ENCODE measurements around the gene ADGRG6. TPM values are rescaled to one million over a fixed set of nuclear protein-coding genes. Genes with fewer than 3 reads are reported as not detected.
"Not testable (repeated sequence)": the region's sequence is repeated elsewhere in the genome, so short reads cannot be mapped to it uniquely, and the experiment has no call there.

ADGRG6 gene
- total RNA-seq, 4 donors from 2014 or later = 22.3 to 56.5 (median 26.0) TPM

GRCh38 chr6:142448091-142448729 is 146.4 kb downstream of the ADGRG6 start:
- Histone ChIP-seq H3K9me3 (no peaks in the 10 kb centered on the region), H3K27me3 (no peaks in the 10 kb centered on the region), H3K4me1 (no peaks in the 10 kb centered on the region), H3K36me3 (peaks cover 0 to 22% (median 0%) of the 10 kb centered on the region in 3 donors), H3K27ac (no peak overlapping the region), H3K4me3 (no peak overlapping the region)
- WGBS, 2 donors = 85 to 94% methylated on average over 4 of the region's 4 CpGs
- no peak for DNase-seq
- TF ChIP-seq CTCF (IDR thresholded peaks at IDR 0.05) = no peak
- TF ChIP-seq POLR2A (IDR thresholded peaks at IDR 0.05) = no peak
- intact Hi-C loops (cut with DNase I) = no loop called here

GRCh38 chr6:142450856-142451255 is 149.0 kb downstream of the ADGRG6 start:
- intact Hi-C loops (cut with DNase I); H3K27me3 ChIP-seq; H3K4me1 ChIP-seq; H3K9me3 ChIP-seq; H3K27ac ChIP-seq; H3K4me3 ChIP-seq; DNase-seq: not testable (repeated sequence)
- 91 to 95% methylated on average over 4 to 5 of the region's 5 CpGs for WGBS, 2 donors
- H3K36me3 ChIP-seq = peaks cover 0 to 13% (median 0%) of the 10 kb centered on the region in 3 donors

- Histone ChIP-seq H3K9me3 (no peaks in the 10 kb centered on the region), H3K27me3 (no peaks in the 10 kb centered on the region), H3K4me3 (no peak overlapping the region), H3K4me1 (no peaks in the 10 kb centered on the region), H3K27ac (no peak overlapping the region), H3K36me3 (peaks cover 0 to 13% (median 0%) of the 10 kb centered on the region in 3 donors)
- intact Hi-C loops (cut with DNase I) = no loop called here
- no peak for DNase-seq
- TF ChIP-seq POLR2A (IDR thresholded peaks at IDR 0.05) (no peak), CTCF (IDR thresholded peaks at IDR 0.05) (no peak)
- WGBS, 2 donors = 80 to 87% methylated on average over 2 of the region's 2 CpGs
Measured at GRCh38 chr6:142452993-142453392, 151.2 kb downstream of the ADGRG6 start.

GRCh38 chr6:142454196-142454595 is 152.4 kb downstream of the ADGRG6 start:
- intact Hi-C loops (cut with DNase I); H3K4me1 ChIP-seq; H3K4me3 ChIP-seq; H3K27me3 ChIP-seq; DNase-seq; H3K27ac ChIP-seq; H3K9me3 ChIP-seq: not testable (repeated sequence)
- WGBS, 2 donors = 75 to 76% methylated on average over 1 of the region's 1 CpG
- H3K36me3 ChIP-seq = peaks cover 0 to 13% (median 0%) of the 10 kb centered on the region in 3 donors

- peaks cover 0 to 13% (median 0%) of the 10 kb centered on the region in 3 donors for H3K36me3 ChIP-seq
- H3K9me3 ChIP-seq; H3K4me3 ChIP-seq; H3K27ac ChIP-seq; H3K27me3 ChIP-seq; intact Hi-C loops (cut with DNase I); H3K4me1 ChIP-seq; DNase-seq: not testable (repeated sequence)
- 58 to 59% methylated on average over 2 of the region's 2 CpGs for WGBS, 2 donors
Measured at GRCh38 chr6:142454848-142455247, 153.0 kb downstream of the ADGRG6 start.

- Histone ChIP-seq H3K9me3 (no peaks in the 10 kb centered on the region), H3K4me3 (no peak overlapping the region), H3K4me1 (no peaks in the 10 kb centered on the region), H3K27ac (no peak overlapping the region), H3K27me3 (no peaks in the 10 kb centered on the region), H3K36me3 (peaks cover 0 to 2% (median 0%) of the 10 kb centered on the region in 3 donors)
- TF ChIP-seq CTCF (IDR thresholded peaks at IDR 0.05) = no peak
- no peak for TF ChIP-seq POLR2A (IDR thresholded peaks at IDR 0.05)
- intact Hi-C loops (cut with DNase I) = no loop called here
- 75 to 78% methylated on average over 8 of the region's 8 CpGs for WGBS, 2 donors
- DNase-seq = no peak
Measured at GRCh38 chr6:142455957-142456589, 154.3 kb downstream of the ADGRG6 start.

All from esophagus squamous epithelium (tissue), 5 donors.